H9 (cell line): ENCODE results near the gene GPD1. TPM values are rescaled to one million over a fixed set of nuclear protein-coding genes. Genes with fewer than 3 reads are reported as not detected.

Experiments used
- DNase-seq: peaks from one replicate; pipeline ENCODE4 v3.0.0-alpha.2; 2017
- H2AFZ ChIP-seq: one replicate; pipeline ENCODE4 v1.6.1; 2013; ENCODE audit warnings: mild to moderate bottlenecking, low read length, control low read depth, moderate library complexity
- H2AK5ac ChIP-seq: 2 replicates; pipeline ENCODE4 v1.6.1; 2013; ENCODE audit warnings: low read length, control low read depth, mixed read lengths; ENCODE audit not compliant: insufficient read length
- H2BK120ac ChIP-seq: one replicate; pipeline ENCODE4 v1.6.1; 2013; ENCODE audit warnings: low read depth, mild to moderate bottlenecking, low read length, control low read depth, inconsistent platforms; ENCODE audit not compliant: poor library complexity, severe bottlenecking
- H2BK12ac ChIP-seq: 2 replicates; pipeline ENCODE4 v1.6.1; 2013; ENCODE audit warnings: low read length, control low read depth, mixed read lengths, low read depth; ENCODE audit not compliant: insufficient read length
- H2BK15ac ChIP-seq: 2 replicates; pipeline ENCODE4 v1.6.1; 2013; ENCODE audit warnings: low read depth, low read length, control low read depth
- H2BK20ac ChIP-seq: one replicate; pipeline ENCODE4 v1.6.1; 2013; ENCODE audit warnings: low read depth, mild to moderate bottlenecking, low read length, control low read depth, inconsistent platforms; ENCODE audit not compliant: poor library complexity, severe bottlenecking
- H2BK5ac ChIP-seq: 2 replicates; pipeline ENCODE4 v1.6.1; 2013; ENCODE audit warnings: low read length, control low read depth, mixed read lengths; ENCODE audit not compliant: insufficient read length
- H3K14ac ChIP-seq: 2 replicates; pipeline ENCODE4 v1.6.1; 2013; ENCODE audit warnings: low read length, control low read depth; ENCODE audit not compliant: insufficient read depth
- H3K18ac ChIP-seq: 2 replicates; pipeline ENCODE4 v1.6.1; 2013; ENCODE audit warnings: low read depth, mild to moderate bottlenecking, mixed read lengths, low read length, control low read depth; ENCODE audit not compliant: insufficient read length
- H3K23ac ChIP-seq: 2 replicates; pipeline ENCODE4 v1.6.1; 2013; ENCODE audit warnings: low read length, control low read depth, mixed read lengths, low read depth; ENCODE audit not compliant: insufficient read length
- H3K23me2 ChIP-seq: 2 replicates; pipeline ENCODE4 v1.6.1; 2013; ENCODE audit warnings: low read depth, mild to moderate bottlenecking, mixed read lengths, low read length, control low read depth; ENCODE audit not compliant: insufficient read length, poor library complexity, severe bottlenecking
- H3K27ac ChIP-seq: 2 replicates; pipeline ENCODE4 v1.5.1; 2013; ENCODE audit warnings: low read length, control low read depth, mixed read lengths, low read depth; ENCODE audit not compliant: insufficient read length
- H3K27me3 ChIP-seq: 2 replicates; pipeline ENCODE4 v1.6.1; 2013; ENCODE audit warnings: low read length, control low read depth, inconsistent platforms; ENCODE audit not compliant: insufficient read depth
- H3K4ac ChIP-seq: 2 replicates; pipeline ENCODE4 v1.6.1; 2013; ENCODE audit warnings: low read depth, mild to moderate bottlenecking, control low read depth, inconsistent platforms, low read length, moderate library complexity
- H3K4me1 ChIP-seq: 2 replicates; pipeline ENCODE4 v1.6.1; 2013; ENCODE audit warnings: low read length, control low read depth, inconsistent platforms; ENCODE audit not compliant: insufficient read depth
- H3K4me2 ChIP-seq: 2 replicates; pipeline ENCODE4 v1.6.1; 2013; ENCODE audit warnings: low read length, control low read depth, mixed read lengths; ENCODE audit not compliant: insufficient read length, insufficient read depth
- H3K56ac ChIP-seq: 2 replicates; pipeline ENCODE4 v1.6.1; 2013; ENCODE audit warnings: low read depth, mild to moderate bottlenecking, mixed read lengths, low read length, control low read depth; ENCODE audit not compliant: insufficient read length
- H3K79me1 ChIP-seq: 2 replicates; pipeline ENCODE4 v1.6.1; 2013; ENCODE audit warnings: low read depth, mild to moderate bottlenecking, moderate library complexity, low read length, control low read depth, inconsistent platforms; ENCODE audit not compliant: insufficient read depth, poor library complexity, severe bottlenecking
- H3K79me2 ChIP-seq: 2 replicates; pipeline ENCODE4 v1.6.1; 2013; ENCODE audit warnings: low read length, control low read depth, inconsistent platforms; ENCODE audit not compliant: insufficient read depth
- H3K9ac ChIP-seq: 2 replicates; pipeline ENCODE4 v1.6.1; 2013; ENCODE audit warnings: low read length, control low read depth, mixed read lengths; ENCODE audit not compliant: insufficient read length; ENCODE audit errors: extremely low read depth
- H3K9me3 ChIP-seq: one replicate; pipeline ENCODE4 v1.6.1; 2013; ENCODE audit warnings: low read depth, low read length, inconsistent platforms; ENCODE audit not compliant: control insufficient read depth
- H3T11ph ChIP-seq: one replicate; pipeline ENCODE4 v1.6.1; 2013; ENCODE audit warnings: mild to moderate bottlenecking, low read length, control low read depth, inconsistent platforms
- H4K20me1 ChIP-seq: one replicate; pipeline ENCODE4 v1.6.1; 2013; ENCODE audit not compliant: control insufficient read depth, insufficient read length, insufficient read depth
- H4K5ac ChIP-seq: 2 replicates; pipeline ENCODE4 v1.6.1; 2013; ENCODE audit warnings: low read depth, mild to moderate bottlenecking, mixed read lengths, low read length, control low read depth; ENCODE audit not compliant: insufficient read length
- H4K8ac ChIP-seq: replicated peaks from 2 replicates; pipeline ENCODE4 v1.6.1; 2013; ENCODE audit warnings: low read length, control low read depth, mixed read lengths, low read depth; ENCODE audit not compliant: insufficient read length
- H4K91ac ChIP-seq: 2 replicates; pipeline ENCODE4 v1.6.1; 2013; ENCODE audit warnings: low read depth, mild to moderate bottlenecking, moderate library complexity, mixed read lengths, low read length, control low read depth; ENCODE audit not compliant: insufficient read length
- H3K27ac Mint-ChIP-seq, 3 experiments: 2 replicates in 2 of 3; 3 replicates in 1 of 3; pipeline ENCODE4 v1.8.0; 2020 to 2021; ENCODE audit warnings: mixed read lengths in 3 of 3, mild to moderate bottlenecking in 1 of 3, moderate library complexity in 1 of 3
- H3K27me3 Mint-ChIP-seq: 2 replicates; pipeline ENCODE4 v1.8.0; 2021; ENCODE audit warnings: low read depth, mild to moderate bottlenecking, moderate library complexity, mixed read lengths
- H3K36me3 Mint-ChIP-seq, 3 experiments: 2 replicates in 2 of 3; 3 replicates in 1 of 3; pipeline ENCODE4 v1.8.0; 2020 to 2021; ENCODE audit warnings: low read depth in 3 of 3, mixed read lengths in 3 of 3; ENCODE audit not compliant: insufficient read depth in 1 of 3
- H3K4me1 Mint-ChIP-seq, 2 experiments: 2 replicates each; pipeline ENCODE4 v1.8.0; 2020; ENCODE audit warnings: mixed read lengths in 2 of 2
- H3K4me3 Mint-ChIP-seq, 2 experiments: 2 replicates in 1 of 2; 3 replicates in 1 of 2; pipeline ENCODE4 v1.8.0; 2020 to 2021; ENCODE audit warnings: mild to moderate bottlenecking in 2 of 2, mixed read lengths in 2 of 2, moderate library complexity in 1 of 2
- H3K9me3 Mint-ChIP-seq, 2 experiments: 2 replicates in 1 of 2; 3 replicates in 1 of 2; pipeline ENCODE4 v1.8.0; 2020; ENCODE audit warnings: mild to moderate bottlenecking in 2 of 2, mixed read lengths in 2 of 2, moderate library complexity in 1 of 2
- WGBS: extraction: QIAGEN DNeasy Blood & Tissue Kit; methylation state at CpG from one replicate; pipeline ENCODE4 v1.1.7; 2013; ENCODE audit warnings: missing lambda C conversion rate, low lambda C conversion rate, mixed read lengths; ENCODE audit not compliant: insufficient read length; ENCODE audit errors: extremely low coverage; 5-methylcytosine and 5-hydroxymethylcytosine counted together
- total RNA-seq: library from RNA; stranded (reverse); gene quantifications from 2 replicates; pipeline ENCODE4 v1.2.1, GENCODE V29; 2021
- TF ChIP-seq, protein P1 (sequence below): fragments of 200-600 bp; sonication (generic); conservative IDR thresholded peaks from 3 replicates; pipeline ENCODE4 v1.8.0; 2021; ENCODE audit warnings: antibody characterized with exemption, mild to moderate bottlenecking

Gene GPD1
- total RNA-seq, 1 experiment from 2014 or later: 0.70 TPM

DNA sequence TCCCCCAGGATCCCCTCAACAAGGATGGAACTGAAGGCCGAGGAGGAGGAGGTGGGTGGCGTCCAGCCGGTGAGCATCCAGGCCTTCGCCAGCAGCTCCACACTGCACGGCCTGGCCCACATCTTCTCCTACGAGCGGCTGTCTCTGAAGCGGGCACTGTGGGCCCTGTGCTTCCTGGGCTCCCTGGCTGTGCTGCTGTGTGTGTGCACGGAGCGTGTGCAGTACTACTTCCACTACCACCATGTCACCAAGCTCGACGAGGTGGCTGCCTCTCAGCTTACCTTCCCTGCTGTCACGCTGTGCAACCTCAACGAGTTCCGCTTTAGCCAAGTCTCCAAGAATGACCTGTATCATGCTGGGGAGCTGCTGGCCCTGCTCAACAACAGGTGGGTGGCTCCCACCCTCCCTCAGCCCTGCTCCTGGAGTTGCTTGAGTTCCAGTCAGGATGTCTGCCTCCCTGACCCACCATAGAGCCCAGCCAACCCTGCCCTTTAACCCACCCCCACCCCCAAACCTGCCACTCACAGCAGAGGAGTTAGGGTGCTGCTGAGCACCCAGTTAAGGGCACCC, 45.0 kb upstream of the GPD1 start:
- peaks cover 3% of the 10 kb centered on the region for H3K23me2 ChIP-seq
- peak overlapping the region; percentile 52 to 75; a peak in 4 of 5 replicates for H3K4me3 Mint-ChIP-seq
- no peaks in the 10 kb centered on the region for H3K79me2 ChIP-seq
- no peak overlapping the region for H4K5ac ChIP-seq
- no peak overlapping the region for H3K56ac ChIP-seq
- peaks cover 16 to 22% of the 10 kb centered on the region in 2 experiments for H3K4me1 Mint-ChIP-seq
- H2AK5ac ChIP-seq: no peak overlapping the region
- H3K23ac ChIP-seq: no peak overlapping the region
- no peak overlapping the region for H3K14ac ChIP-seq
- no peak overlapping the region for H4K91ac ChIP-seq
- H2BK15ac ChIP-seq: no peak overlapping the region
- H3K9me3 ChIP-seq: no peaks in the 10 kb centered on the region
- no peak overlapping the region for H3K9ac ChIP-seq
- no peak overlapping the region for H3K4ac ChIP-seq
- H3K4me1 ChIP-seq: no peaks in the 10 kb centered on the region
- no peak overlapping the region for H3K27ac ChIP-seq
- no peak overlapping the region for H3K27ac Mint-ChIP-seq
- no peak overlapping the region for H2AFZ ChIP-seq
- WGBS: no CpG with 5 or more reads among the region's 15 CpGs
- no peak overlapping the region for H3T11ph ChIP-seq
- H4K8ac ChIP-seq: no peak overlapping the region
- peaks cover 0 to 2% of the 10 kb centered on the region in 2 experiments; a peak in 1 of 5 replicates for H3K9me3 Mint-ChIP-seq
- peaks cover 92% of the 10 kb centered on the region for H3K27me3 Mint-ChIP-seq
- no peak overlapping the region for H3K18ac ChIP-seq
- peaks cover 35% of the 10 kb centered on the region; the same call in 1 of the 2 replicates for H3K27me3 ChIP-seq
- no peak overlapping the region for H3K4me2 ChIP-seq
- no peak for DNase-seq
- H3K36me3 Mint-ChIP-seq: no peaks in the 10 kb centered on the region; a peak in 1 of 7 replicates
- TF ChIP-seq, protein P1, sequence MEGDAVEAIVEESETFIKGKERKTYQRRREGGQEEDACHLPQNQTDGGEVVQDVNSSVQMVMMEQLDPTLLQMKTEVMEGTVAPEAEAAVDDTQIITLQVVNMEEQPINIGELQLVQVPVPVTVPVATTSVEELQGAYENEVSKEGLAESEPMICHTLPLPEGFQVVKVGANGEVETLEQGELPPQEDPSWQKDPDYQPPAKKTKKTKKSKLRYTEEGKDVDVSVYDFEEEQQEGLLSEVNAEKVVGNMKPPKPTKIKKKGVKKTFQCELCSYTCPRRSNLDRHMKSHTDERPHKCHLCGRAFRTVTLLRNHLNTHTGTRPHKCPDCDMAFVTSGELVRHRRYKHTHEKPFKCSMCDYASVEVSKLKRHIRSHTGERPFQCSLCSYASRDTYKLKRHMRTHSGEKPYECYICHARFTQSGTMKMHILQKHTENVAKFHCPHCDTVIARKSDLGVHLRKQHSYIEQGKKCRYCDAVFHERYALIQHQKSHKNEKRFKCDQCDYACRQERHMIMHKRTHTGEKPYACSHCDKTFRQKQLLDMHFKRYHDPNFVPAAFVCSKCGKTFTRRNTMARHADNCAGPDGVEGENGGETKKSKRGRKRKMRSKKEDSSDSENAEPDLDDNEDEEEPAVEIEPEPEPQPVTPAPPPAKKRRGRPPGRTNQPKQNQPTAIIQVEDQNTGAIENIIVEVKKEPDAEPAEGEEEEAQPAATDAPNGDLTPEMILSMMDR: no peak
- H3K79me1 ChIP-seq: no peaks in the 10 kb centered on the region
- H2BK5ac ChIP-seq: no peak overlapping the region
- H4K20me1 ChIP-seq: no peaks in the 10 kb centered on the region
- H2BK20ac ChIP-seq: no peak overlapping the region
- no peak overlapping the region for H2BK12ac ChIP-seq
- H2BK120ac ChIP-seq: no peak overlapping the region
